ENCODE measurements around the gene KDM4B.

The KDM4B gene

GRCh38 chr19:5110546-5110945 is 141.6 kb downstream of the KDM4B start:
- DNase-seq (ENCODE audit: insufficient read length, low spot score) (no peak), FAIRE-seq (no peak)
- TF ChIP-seq, protein P1, sequence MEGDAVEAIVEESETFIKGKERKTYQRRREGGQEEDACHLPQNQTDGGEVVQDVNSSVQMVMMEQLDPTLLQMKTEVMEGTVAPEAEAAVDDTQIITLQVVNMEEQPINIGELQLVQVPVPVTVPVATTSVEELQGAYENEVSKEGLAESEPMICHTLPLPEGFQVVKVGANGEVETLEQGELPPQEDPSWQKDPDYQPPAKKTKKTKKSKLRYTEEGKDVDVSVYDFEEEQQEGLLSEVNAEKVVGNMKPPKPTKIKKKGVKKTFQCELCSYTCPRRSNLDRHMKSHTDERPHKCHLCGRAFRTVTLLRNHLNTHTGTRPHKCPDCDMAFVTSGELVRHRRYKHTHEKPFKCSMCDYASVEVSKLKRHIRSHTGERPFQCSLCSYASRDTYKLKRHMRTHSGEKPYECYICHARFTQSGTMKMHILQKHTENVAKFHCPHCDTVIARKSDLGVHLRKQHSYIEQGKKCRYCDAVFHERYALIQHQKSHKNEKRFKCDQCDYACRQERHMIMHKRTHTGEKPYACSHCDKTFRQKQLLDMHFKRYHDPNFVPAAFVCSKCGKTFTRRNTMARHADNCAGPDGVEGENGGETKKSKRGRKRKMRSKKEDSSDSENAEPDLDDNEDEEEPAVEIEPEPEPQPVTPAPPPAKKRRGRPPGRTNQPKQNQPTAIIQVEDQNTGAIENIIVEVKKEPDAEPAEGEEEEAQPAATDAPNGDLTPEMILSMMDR (IDR thresholded peaks at IDR 0.05; ENCODE audit: insufficient read depth, missing control alignments): no peak

GRCh38 chr19:5111051-5111450 is 142.1 kb downstream of the KDM4B start:
- TF ChIP-seq, protein P1 (IDR thresholded peaks at IDR 0.05; ENCODE audit: insufficient read depth, missing control alignments): no peak
- DNase-seq (ENCODE audit: insufficient read length, low spot score) (no peak), FAIRE-seq (no peak)

DNA sequence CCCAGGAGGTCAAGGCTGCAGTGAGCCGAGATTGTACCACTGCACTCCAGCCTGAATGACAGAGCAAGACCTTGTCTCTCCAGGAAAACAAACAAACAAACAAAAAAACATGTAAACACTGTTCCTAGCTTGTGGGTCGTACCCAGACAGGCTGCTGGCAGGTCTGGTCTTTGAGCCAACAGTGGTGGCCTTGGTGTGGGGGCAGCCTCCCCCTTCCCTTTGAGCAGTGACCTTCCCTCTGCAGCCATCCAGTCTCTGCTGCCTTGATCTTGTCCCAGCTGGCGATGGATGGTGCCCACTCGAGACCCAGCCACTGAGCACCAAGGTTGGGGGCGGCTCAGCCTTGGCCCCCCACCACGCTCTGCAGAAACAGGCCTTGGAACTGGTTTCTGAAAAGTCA is 143.3 kb downstream of the KDM4B start:
- TF ChIP-seq, protein P1 (IDR thresholded peaks at IDR 0.05; ENCODE audit: insufficient read depth, missing control alignments): no peak
- DNase-seq (ENCODE audit: insufficient read length, low spot score) (no peak), FAIRE-seq (no peak)

- FAIRE-seq: no peak
- DNase-seq (ENCODE audit: insufficient read length, low spot score): no peak
- TF ChIP-seq, protein P1 (IDR thresholded peaks at IDR 0.05; ENCODE audit: insufficient read depth, missing control alignments): no peak
Measured at GRCh38 chr19:5112681-5113575, 144.0 kb downstream of the KDM4B start.

DNA sequence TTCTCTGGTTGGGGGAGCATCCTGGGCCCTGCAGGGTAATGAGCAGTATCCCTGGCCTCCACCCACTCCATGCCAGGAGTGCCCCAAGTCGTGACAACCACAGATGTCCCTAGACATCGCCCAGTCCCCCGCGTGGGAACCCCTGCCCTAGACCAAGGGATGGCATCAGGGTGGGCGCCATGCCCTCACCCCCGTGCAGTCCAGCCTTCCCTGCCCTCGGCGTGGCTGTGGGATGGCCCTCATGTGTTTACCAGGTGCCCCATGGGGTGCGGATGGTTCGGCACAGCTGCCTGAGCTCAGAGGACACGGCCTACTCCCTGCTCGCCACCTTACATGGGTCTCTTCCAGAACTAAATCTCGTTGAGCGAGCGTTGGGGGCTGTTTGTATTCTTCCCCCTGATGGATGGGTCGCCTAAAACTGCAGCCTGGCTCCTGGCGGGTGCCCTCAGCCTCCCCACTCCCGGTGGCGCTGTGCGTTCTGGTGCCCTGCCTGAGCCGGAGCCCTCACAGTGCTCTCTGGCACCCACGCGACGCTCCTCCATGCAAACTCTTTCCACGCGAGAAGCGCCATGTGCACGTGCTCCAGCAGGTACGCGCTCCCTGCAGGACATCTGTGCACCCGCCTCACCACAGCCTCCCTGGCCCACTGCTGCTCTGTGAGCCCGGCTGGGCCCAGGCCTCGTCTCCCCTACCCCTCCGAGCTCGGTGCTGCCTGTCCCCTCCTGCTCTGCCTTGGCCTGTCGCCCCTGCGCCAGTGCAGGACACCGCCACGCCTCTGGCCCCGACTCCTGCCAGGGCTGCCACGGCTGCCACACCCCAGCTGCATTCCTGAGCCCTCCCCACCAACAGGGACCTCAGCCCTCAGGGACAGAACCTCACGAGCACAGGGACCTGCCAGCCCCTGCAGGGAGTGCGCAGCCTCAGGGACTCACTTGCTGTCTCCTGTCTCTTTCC is 145.0 kb downstream of the KDM4B start:
- DNase-seq (ENCODE audit: insufficient read length, low spot score): no peak
- FAIRE-seq: no peak
- TF ChIP-seq, protein P1 (IDR thresholded peaks at IDR 0.05; ENCODE audit: insufficient read depth, missing control alignments): no peak

DNA sequence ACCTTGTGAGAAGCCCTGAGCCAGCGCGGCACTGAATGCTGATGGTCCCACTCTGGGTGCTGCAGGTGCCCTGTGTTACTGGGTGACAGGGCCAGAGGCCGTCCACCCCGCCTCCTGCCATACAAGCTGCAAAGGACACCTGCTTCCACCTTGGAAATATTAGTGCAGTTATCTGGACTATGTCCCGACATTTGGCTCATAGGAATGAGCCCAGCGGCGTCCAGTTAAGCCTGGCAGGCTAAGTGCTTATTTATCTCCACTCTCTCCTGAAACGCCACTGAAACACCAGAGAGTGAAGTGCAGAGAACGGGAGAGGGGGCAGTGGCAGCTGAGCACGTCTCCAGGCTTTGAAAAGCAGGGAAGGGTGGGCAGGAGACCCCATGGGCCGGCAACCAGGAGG is 145.8 kb downstream of the KDM4B start:
- FAIRE-seq (no peak), DNase-seq (ENCODE audit: insufficient read length, low spot score) (no peak)
- TF ChIP-seq, protein P1 (IDR thresholded peaks at IDR 0.05; ENCODE audit: insufficient read depth, missing control alignments): no peak

Data from D721Med (cell line).